ENCODE measurements around the gene PALD1. TPM values are rescaled to one million over a fixed set of nuclear protein-coding genes. Genes with fewer than 3 reads are reported as not detected.

The PALD1 gene
- total RNA-seq, 1 experiment from 2014 or later = 1.6 TPM

DNA sequence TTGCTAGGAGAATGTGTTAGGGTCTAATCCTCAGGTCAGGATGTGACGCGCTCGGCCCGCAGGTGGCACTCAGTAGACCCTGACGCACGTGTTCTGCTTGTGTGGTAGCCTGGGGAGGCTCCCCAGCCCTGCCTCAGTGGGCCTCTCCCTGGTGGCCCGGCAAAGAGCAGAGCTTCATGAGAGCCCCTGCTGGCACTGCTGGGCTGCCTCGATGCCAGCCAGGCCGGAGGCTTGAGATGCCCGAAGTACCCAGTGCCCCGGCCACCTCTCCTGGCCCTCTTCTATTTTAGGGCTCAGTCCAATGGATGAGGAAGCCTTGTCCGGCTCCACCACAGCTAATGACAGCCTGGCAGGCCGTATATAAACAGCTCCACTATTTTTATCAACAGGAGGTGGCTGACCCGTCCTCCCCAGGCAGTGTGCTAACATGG, 82.0 kb downstream of the PALD1 start:
- no peak for DNase-seq (ENCODE audit: low read depth)
- in situ Hi-C loops (cut with HindIII; ENCODE audit: low pct_unique_long_range_greater_than_20kb, low sequenced_read_pairs) = no loop called here

DNA sequence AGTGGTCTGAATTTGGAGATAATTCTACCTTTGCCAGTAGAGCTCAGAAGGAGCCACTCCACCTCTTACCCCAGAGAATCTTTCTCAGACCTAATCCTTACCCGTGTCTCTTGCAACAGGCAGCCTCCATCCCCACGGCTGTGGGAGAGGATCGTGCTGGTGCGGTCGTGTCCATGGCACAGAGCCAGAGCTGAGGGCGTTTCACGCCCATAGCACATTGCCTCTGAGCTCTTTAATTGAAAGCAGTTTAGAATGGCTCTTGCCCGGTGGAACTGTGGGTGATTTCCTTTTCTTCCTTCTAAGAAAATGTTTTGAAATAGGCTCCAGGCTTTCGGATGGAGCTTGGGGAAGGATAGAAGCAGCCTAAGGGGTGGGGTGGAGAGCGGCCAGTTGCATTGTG, 82.5 kb downstream of the PALD1 start:
- no peak for DNase-seq (ENCODE audit: low read depth)
- in situ Hi-C loops (cut with HindIII; ENCODE audit: low pct_unique_long_range_greater_than_20kb, low sequenced_read_pairs) = no loop called here

DNA sequence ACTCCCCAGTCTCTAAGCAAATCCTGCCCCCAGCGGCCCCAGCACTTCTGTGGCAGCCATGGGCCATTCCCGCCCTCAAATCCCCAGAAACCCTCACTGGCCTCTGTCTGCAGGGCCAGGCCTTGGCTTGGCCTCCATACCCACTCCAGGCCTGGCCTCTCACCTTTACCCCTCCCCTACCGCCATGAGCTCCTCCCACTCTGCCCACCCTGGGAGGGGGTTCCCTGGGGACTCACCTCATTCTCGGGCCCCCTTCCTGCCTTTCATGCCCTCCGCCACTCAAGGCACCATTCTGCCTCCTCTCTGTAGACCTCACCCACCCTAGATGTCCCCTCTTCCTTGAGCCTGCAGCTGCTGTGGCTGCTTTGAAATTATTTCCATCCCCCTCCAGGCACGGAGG, 83.0 kb downstream of the PALD1 start:
- in situ Hi-C loops (cut with HindIII; ENCODE audit: low pct_unique_long_range_greater_than_20kb, low sequenced_read_pairs) = no loop called here
- DNase-seq (ENCODE audit: low read depth) = no peak

DNA sequence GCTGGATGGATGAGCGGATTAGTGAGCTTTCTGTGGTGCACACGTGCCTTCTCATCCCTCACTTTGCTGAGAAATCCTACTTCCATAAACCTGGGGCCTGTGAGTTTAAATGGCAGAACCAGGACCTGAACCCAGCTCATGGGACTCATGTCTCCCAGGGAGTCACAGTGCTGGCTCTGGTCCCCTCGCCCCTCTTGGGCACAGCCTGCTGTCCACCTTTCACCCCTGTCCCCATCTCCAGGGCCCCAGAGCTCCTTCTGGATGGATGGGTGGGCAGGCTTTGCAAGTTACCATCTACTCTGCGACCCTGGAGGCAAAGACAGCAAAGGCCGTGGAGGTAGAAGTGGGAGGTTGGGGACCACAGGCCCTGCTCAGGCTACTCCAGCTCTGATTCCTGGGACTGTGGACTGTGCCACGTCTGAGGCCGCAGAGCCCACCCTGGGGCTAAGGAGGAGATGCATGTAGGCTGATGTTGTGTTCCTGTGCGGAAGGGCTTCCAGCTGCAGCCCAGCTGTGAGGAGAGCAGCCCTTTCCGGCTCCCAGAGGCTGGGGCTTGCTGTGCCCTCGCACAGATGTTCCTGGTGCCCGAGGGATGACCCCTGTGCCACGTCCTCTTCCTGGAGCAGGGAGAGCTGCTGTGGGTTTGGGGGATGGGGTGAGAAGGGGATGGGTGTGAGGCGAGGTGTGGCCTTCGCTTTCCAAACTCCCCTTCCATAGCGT, 83.6 kb downstream of the PALD1 start:
- DNase-seq (ENCODE audit: low read depth) = no peak
- in situ Hi-C loops (cut with HindIII; ENCODE audit: low pct_unique_long_range_greater_than_20kb, low sequenced_read_pairs) = no loop called here

DNA sequence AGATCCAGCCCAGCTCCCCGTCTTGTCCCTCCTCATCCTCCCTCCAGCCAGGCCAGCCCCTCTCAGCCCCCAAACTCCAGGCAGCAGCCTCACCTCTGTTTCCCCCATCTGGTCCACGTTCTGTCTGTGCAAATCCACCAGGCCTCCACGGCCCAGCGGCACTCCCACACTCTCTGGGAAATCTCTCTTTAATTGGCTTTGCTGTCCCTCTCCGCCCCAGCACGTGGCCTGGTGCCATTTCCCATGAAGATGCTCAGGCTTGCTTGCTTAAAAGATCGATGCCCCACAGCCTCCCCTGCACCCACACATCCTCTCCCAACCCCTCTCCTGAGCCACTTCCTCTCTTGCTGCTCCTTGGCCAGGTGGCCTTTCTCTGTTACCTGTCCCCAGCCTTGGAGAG, 84.7 kb downstream of the PALD1 start:
- DNase-seq (ENCODE audit: low read depth) = no peak
- in situ Hi-C loops (cut with HindIII; ENCODE audit: low pct_unique_long_range_greater_than_20kb, low sequenced_read_pairs) = no loop called here

DNA sequence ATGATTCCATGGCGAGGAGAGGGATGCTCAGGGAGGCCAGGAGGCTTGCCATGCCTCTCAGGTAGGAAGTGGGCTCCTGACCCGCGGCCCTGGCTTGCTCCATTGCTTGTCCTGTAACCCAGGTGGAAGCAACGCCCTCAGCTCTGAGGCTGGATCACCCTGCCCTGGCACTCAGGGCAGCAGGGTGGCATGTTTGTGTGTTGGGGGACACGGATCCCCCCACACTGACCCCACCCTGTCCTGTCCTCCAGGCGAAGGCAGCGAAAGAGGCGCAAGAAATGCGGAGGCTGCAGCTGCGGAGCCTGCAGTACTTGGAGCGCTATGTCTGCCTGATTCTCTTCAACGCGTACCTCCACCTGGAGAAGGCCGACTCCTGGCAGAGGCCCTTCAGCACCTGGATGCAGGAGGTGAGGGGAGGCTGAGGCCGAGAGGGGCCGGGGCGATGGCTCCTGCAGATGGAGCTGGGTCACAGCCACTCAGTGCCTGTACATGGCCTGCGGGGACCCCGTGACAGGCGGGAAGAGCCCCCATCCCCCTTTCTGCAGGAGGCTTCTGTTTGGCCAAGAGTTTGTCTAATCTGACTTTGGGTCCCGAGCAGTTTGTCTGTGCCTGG, 85.7 kb downstream of the PALD1 start:
- DNase-seq (ENCODE audit: low read depth) = no peak
- in situ Hi-C loops (cut with HindIII; ENCODE audit: low pct_unique_long_range_greater_than_20kb, low sequenced_read_pairs) = no loop called here

DNA sequence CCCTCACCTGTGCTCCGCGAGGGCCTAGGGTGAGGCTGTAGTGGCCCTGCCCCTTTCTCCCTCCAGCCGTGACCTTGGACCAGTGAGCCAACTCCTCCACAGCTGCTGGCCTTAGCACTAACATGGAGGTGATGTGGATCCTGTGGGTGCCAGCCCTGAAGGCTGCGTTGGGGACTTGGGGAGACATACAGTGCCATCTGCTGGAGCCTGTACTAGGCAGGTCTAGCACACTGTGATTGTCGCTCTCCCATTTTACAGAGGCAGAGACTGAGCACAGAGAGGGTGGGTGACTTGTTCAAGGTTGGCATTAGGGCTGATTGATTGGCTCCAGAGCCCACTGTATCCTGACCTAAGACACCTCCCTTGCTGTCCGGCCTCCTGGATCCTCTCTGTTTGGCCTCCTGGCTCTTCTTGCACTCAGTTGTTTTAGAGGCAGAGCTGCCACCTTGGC, 86.4 kb downstream of the PALD1 start:
- no peak for DNase-seq (ENCODE audit: low read depth)
- in situ Hi-C loops (cut with HindIII; ENCODE audit: low pct_unique_long_range_greater_than_20kb, low sequenced_read_pairs) = no loop called here

DNA sequence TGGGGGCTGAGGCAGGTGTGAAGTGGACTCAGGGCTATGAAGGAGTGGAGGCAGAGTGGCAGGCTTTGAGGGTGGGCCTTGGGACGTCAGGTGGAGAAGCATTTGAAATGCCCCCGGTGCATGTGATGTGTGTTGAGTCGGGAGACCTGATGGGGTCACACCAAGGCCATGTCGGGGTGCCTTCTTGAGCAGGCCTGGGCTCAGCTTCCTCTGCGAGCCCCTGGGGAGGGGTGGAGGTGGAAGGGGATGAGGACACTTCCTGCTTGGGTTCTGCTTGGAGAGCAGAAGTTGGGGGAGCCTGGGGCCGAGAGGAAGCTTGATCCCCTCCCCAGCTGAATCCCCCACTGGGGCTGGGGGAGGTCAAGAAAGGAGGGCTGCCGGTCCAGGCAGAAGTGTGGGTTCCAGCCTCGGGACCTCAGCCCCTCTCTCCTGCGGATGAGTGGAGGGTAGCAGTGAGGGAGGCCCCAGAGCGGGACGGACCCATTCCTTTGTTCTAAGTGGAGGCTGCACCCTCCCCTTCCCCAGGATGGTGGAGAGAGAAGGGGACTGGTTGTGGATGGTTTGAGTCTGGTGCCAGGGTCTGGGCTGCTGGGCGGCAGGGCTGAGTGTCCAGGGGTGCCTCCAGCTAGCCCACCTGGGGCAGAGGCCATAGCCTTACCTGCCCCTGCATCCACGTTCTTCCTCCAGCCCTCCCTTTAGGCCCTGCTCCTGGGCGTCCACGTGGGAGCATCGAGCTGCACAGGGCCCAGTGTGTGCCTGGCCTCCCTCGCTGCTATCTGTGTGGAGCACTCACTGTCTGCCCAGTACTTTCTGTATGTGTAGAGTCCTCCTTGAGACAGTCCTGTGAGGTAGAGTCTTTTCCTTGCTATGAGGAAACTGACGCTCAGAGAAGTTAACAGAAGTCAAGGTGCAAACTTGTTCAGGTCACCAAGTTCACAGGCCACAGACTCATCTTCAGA, 87.3 kb downstream of the PALD1 start:
- in situ Hi-C loops (cut with HindIII; ENCODE audit: low pct_unique_long_range_greater_than_20kb, low sequenced_read_pairs) = no loop called here
- no peak for DNase-seq (ENCODE audit: low read depth)

DNA sequence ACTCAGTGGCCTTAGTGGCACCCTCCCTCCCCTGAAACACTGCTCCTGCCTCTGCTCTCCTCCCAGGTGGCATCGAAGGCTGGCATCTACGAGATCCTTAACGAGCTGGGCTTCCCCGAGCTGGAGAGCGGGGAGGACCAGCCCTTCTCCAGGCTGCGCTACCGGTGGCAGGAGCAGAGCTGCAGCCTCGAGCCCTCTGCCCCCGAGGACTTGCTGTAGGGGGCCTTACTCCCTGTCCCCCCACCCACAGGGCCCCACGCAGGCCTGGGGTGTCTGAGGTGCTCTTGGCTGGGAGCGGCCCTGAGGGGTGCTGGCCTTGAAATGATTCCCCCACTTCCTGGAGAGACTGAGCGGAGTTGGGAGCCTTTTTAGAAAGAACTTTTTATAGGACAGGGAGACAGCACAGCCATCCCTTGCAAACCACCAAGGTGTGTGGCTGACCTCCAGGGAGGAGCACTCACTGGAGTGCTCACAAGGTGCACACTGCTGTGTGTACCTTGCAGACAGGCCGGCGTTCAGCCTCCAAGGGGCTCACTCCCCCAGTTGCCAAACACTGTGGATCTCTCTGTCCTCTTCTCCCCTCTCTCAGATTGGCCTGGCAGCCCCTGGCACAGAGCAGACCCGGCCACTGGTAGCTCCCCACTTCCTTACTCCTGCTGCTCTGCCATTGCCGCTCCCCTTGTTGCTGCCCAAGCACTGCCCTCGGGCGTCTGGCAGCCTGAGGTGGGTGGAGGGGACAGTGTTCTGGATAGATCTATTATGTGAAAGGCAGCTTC, 88.1 kb downstream of the PALD1 start:
- DNase-seq (ENCODE audit: low read depth) = no peak
- in situ Hi-C loops (cut with HindIII; ENCODE audit: low pct_unique_long_range_greater_than_20kb, low sequenced_read_pairs) = no loop called here

DNA sequence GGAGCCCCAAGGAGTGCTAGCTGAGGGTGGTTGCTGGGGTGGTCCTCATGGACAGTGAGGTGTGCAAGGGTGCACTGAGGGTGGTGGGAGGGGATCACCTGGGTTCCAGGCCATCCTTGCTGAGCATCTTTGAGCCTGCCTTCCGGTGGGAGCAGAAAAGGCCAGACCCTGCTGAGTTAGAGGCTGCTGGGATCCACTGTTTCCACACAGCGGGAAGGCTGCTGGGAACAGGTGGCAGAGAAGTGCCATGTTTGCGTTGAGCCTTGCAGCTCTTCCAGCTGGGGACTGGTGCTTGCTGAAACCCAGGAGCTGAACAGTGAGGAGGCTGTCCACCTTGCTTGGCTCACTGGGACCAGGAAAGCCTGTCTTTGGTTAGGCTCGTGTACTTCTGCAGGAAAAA, 89.0 kb downstream of the PALD1 start:
- in situ Hi-C loops (cut with HindIII; ENCODE audit: low pct_unique_long_range_greater_than_20kb, low sequenced_read_pairs) = no loop called here
- DNase-seq (ENCODE audit: low read depth) = no peak

DNA sequence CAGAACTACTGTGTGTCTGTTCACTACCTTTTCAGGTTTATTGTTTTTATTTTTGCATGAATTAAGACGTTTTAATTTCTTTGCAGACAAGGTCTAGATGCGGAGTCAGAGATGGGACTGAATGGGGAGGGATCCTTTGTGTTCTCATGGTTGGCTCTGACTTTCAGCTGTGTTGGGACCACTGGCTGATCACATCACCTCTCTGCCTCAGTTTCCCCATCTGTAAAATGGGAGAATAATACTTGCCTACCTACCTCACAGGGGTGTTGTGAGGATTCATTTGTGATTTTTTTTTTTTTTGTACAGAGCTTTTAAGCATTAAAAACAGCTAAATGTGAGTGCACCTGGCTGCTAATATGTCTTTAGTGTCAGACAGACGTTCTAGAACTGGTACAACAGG, 89.5 kb downstream of the PALD1 start:
- no peak for DNase-seq (ENCODE audit: low read depth)
- in situ Hi-C loops (cut with HindIII; ENCODE audit: low pct_unique_long_range_greater_than_20kb, low sequenced_read_pairs) = no loop called here

DNA sequence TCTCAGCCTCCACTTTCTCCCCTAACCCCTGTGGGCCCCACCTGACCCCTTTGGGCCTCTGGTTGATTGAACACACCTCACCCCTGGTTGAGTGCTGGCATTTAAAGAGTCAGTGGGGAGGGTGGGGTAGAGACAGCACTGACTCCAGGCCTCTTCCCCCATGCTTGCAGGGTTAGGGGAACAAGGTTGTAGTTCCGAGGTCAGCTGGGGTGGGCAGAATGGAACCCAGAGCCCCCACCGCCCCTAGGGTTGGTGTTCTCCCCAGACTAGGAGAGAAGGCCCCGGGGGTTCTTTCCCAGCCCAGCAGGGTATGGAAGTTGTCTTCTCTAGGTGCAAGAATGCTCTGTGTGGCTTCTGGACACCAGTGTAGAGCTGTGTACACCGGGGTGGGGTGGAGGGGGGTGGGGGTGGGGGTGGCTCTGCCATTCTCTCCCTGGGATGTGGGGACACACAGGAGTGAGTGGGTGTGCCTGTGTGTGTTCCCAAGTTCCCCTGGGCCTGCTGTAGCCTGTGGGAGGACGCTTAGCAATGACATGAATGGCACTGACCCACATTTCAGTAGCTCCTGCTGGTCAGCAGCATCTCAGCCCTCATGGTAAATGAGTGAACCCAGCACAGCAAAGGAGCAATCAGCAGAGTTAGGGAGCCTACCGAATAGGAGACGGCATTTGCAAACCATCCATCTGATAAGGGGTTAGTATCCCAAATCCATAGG, 90.4 kb downstream of the PALD1 start:
- no peak for DNase-seq (ENCODE audit: low read depth)
- in situ Hi-C loops (cut with HindIII; ENCODE audit: low pct_unique_long_range_greater_than_20kb, low sequenced_read_pairs) = no loop called here

DNA sequence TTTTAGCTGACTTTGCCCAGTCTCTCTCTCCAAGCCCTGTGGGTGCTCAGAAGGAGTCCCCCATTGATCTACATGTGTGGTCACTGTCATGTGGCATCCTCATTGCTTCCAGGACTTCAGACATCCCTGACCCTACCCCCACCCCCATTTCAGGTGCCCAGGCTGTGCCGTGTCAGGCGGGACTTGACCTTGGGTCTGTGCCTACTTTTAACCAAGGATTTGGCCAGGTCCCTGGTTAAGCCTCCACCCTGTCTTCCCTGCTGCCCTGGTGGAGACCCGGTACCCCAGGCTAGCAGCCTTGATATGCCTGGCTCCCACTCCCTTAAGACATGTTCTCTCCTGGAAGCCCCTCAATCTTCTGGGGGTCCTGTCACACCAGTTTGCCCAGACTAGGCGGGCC, 92.7 kb downstream of the PALD1 start:
- in situ Hi-C loops (cut with HindIII; ENCODE audit: low pct_unique_long_range_greater_than_20kb, low sequenced_read_pairs) = no loop called here
- no peak for DNase-seq (ENCODE audit: low read depth)

DNA sequence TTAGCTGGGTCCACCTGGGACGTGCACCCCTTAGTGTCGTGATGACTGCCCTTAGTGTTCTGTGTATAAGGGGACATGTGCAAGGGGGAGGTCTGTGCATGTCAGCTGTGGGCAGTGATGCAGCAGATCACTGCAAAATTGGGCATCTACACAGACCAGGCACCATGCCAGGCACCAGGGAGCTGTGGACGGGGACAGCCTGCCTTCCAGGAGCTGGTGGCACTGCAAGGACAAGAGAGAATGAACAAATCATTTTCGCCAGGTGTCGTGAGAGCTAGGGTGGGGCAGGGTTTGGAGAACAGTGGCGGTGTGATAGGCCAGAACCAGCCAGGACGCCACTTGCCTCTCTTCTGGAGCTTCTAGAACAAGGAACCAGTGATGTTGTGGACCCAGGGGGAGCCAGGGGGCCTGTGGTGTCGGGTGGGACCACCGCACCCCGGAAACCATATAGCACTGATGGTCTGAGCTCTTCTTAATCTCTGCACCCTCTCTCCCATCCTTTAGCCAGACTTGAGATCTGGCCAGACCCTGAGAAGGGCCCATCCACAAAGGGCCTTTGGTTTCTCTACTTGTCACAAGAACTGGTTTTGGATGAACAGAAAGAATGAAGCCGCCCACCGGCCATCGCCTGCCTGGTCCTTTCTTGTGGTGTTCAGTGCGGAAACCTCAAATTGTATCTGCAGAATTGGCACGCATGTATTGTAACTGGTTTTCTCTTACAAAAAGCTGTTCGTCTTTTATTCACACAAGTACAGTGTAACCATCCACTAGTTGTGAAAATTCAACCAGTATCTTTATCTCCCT, 93.3 kb downstream of the PALD1 start:
- DNase-seq (ENCODE audit: low read depth) = no peak
- in situ Hi-C loops (cut with HindIII; ENCODE audit: low pct_unique_long_range_greater_than_20kb, low sequenced_read_pairs) = no loop called here

DNA sequence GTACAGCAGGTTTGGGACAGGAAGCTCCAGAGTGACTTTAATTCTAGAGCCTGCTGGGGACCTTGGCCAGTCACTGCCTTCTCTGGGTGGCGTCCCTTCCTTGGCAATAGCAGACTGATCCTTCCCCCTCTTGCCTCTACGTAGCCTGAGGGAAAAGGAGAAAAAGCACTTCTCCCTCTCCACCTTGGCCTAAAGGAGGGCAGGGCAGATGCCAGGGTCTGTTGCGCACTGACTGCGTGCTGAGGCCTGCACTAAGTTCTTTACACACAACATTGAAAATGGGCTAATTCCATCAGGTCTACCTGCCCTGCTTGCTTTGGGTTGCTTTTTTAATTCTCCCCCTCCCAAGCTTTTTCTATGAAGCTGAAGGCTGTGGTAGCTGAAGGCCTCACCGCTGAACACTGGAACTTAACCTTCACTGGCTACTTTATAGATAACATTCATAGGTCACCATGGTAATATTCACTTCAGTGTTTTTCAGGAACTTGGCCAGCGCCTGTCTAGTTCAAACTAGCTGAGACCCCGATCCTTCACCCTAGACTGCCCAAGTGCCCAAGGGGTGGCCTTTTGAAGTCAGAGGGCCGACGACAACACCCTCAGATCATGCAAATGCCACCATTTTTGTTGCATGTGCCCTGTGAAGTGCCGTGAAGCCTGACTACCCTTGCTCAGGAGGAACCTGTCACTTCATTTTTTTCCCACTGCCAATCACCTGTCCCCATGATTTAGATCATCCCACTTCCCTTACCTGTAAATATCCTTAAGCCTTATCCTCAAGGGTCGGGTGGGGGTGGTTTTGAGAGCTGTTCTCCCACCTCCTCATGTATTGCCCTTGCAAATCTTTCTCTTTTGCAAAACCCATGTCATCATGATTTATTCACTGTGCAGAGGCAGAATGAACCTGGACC, 95.3 kb downstream of the PALD1 start:
- DNase-seq (ENCODE audit: low read depth) = no peak
- in situ Hi-C loops (cut with HindIII; ENCODE audit: low pct_unique_long_range_greater_than_20kb, low sequenced_read_pairs) = no loop called here

DNA sequence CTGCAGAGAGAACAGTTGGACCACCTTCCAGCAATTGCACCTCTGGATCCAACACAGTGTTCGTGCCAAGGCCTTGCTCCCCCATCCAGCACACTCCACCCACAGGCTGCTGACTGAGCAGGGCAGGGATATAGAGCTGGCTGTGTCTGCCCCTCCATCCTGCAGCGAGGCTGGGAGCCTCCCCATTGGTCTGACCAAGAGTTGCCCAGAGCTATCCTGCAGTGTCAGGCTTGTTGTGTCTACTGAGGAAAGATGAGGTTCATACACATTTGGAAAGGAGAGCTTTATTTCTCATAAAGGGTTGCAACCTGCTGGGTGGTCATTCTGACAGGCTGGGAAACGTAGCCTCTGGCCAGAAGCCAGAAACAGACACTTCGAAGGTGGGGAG, 96.9 kb downstream of the PALD1 start:
- in situ Hi-C loops (cut with HindIII; ENCODE audit: low pct_unique_long_range_greater_than_20kb, low sequenced_read_pairs) = no loop called here
- no peak for DNase-seq (ENCODE audit: low read depth)

All from Caki2 (cell line).